ENCODE data around the gene SYCE3.
"Not testable (repeated sequence)": the region's sequence is repeated elsewhere in the genome, so short reads cannot be mapped to it uniquely, and the experiment has no call there.

SYCE3 gene

DNA sequence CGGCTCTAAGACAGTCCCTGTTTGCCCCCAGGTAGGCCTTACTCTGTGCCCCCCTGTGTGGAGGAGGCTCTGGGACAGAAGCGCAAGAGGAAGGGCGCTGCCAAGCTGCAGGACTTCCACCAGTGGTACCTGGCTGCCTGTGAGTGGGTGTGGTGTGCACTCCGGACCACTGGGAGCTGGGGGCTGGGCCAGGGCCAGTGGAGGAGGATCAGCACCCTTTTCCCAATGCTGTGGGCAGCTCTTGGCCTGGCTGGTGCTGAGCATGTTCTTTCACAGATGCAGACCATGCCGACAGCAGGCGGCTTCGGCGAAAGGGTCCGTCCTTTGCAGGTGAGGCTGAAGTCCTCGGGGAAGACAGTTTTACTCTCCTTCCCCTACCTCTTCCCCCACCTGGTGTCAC lies 41.0 kb downstream of the SYCE3 start:
- no peak overlapping the region for H4K91ac ChIP-seq (ENCODE audit: low read length)
- no peak overlapping the region for H4K8ac ChIP-seq (ENCODE audit: low read length)
- H3K18ac ChIP-seq (ENCODE audit: low read depth in 1 of 2, low read length in 2 of 2), result no peak overlapping the region
- H2BK15ac ChIP-seq (ENCODE audit: low read depth, poor library complexity, severe bottlenecking), result no peak overlapping the region
- no peak overlapping the region for H3K23ac ChIP-seq (ENCODE audit: low read length in 2 of 2)
- peaks cover 62 to 65% of the 10 kb centered on the region in 2 experiments for H3K36me3 ChIP-seq (ENCODE audit: control insufficient read depth in 1 of 2, insufficient read depth in 2 of 2, low read depth in 1 of 2, low read length in 2 of 2)
- no peak overlapping the region for H3K4ac ChIP-seq (ENCODE audit: low read depth in 1 of 2, low read length in 2 of 2)
- H3K4me1 ChIP-seq (ENCODE audit: control insufficient read depth, insufficient read depth, low read depth, low read length), result peaks cover 19% of the 10 kb centered on the region
- no peak overlapping the region for H2BK5ac ChIP-seq (ENCODE audit: low read depth, low read length, poor library complexity, severe bottlenecking)
- H3K9ac ChIP-seq (ENCODE audit: low read length), result no peak overlapping the region
- H3K4me3 ChIP-seq (ENCODE audit: insufficient read depth in 1 of 2, low read depth in 1 of 2, low read length in 2 of 2), result no peak overlapping the region
- H3K79me1 ChIP-seq (replicated peaks; ENCODE audit: low read length, poor library complexity, severe bottlenecking), result peaks cover 41% of the 10 kb centered on the region
- no peaks in the 10 kb centered on the region for H3K9me3 ChIP-seq (ENCODE audit: control insufficient read depth, low read length)
- no peak for DNase-seq
- WGBS, result 99% methylated on average over 10 of the region's 10 CpGs
- no peak overlapping the region for H3K27ac ChIP-seq (ENCODE audit: low read length, poor library complexity, severe bottlenecking)
- no peak overlapping the region for H2BK12ac ChIP-seq (ENCODE audit: low read length in 2 of 2)
- no peak overlapping the region for H2BK120ac ChIP-seq (ENCODE audit: low read depth, low read length)
- no peak overlapping the region for H2AK5ac ChIP-seq (ENCODE audit: low read length, severe bottlenecking)
- H3K14ac ChIP-seq (ENCODE audit: low read length in 2 of 2), result no peak overlapping the region
- no peak overlapping the region for H3K4me2 ChIP-seq (ENCODE audit: low read length, poor library complexity, severe bottlenecking)
- no peaks in the 10 kb centered on the region for H3K27me3 ChIP-seq (ENCODE audit: control insufficient read depth in 1 of 2, insufficient read depth in 1 of 2, low read length in 2 of 2)
- H2AFZ ChIP-seq (ENCODE audit: low read depth, low read length), result no peak overlapping the region

DNA sequence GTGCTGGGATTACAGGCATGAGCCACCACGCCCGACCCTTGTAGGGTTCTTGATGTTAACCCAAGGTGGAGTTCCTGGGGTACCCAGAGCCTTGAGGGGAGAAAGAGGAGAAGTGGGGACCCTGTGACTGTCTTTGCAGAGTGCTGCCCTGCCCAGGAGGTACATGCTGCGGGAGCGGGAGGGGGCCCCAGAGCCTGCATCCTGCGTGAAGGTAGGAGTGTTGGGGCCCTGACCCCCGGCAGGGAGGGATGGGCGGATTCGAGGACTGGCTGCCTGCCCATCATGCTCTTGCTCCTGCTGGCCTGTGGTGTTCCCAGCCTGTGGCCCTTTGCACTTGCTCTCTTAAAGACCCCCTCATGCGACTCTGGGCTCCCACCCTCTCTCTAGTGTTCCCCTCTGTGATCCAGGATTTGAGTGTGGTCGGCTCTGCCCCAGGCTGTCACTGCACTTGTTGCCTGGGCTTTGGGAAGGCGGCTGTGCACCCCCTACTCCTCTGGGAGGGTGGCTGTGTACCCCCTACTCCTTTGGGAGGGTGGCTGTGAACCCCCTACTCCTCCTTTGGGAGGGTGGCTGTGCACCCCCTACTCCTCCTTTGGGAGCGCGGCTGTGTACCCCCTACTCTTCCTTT lies 41.8 kb downstream of the SYCE3 start:
- WGBS, result 96% methylated on average over 13 of the region's 13 CpGs
- Histone ChIP-seq H2BK120ac (ENCODE audit: low read depth, low read length) (no peak overlapping the region), H3K23ac (ENCODE audit: low read length in 2 of 2) (no peak overlapping the region), H2BK15ac (ENCODE audit: low read depth, poor library complexity, severe bottlenecking) (no peak overlapping the region), H3K9me3 (ENCODE audit: control insufficient read depth, low read length) (no peaks in the 10 kb centered on the region), H2AFZ (ENCODE audit: low read depth, low read length) (no peak overlapping the region), H4K8ac (ENCODE audit: low read length) (no peak overlapping the region), H3K4me1 (ENCODE audit: control insufficient read depth, insufficient read depth, low read depth, low read length) (peaks cover 13% of the 10 kb centered on the region), H3K27ac (ENCODE audit: low read length, poor library complexity, severe bottlenecking) (no peak overlapping the region), H3K4me3 (ENCODE audit: insufficient read depth in 1 of 2, low read depth in 1 of 2, low read length in 2 of 2) (no peak overlapping the region), H3K27me3 (ENCODE audit: control insufficient read depth in 1 of 2, insufficient read depth in 1 of 2, low read length in 2 of 2) (no peaks in the 10 kb centered on the region), H2BK12ac (ENCODE audit: low read length in 2 of 2) (no peak overlapping the region), H3K79me1 (replicated peaks; ENCODE audit: low read length, poor library complexity, severe bottlenecking) (peaks cover 47% of the 10 kb centered on the region), H2BK5ac (ENCODE audit: low read depth, low read length, poor library complexity, severe bottlenecking) (no peak overlapping the region), H2AK5ac (ENCODE audit: low read length, severe bottlenecking) (no peak overlapping the region), H3K4me2 (ENCODE audit: low read length, poor library complexity, severe bottlenecking) (no peak overlapping the region), H3K36me3 (ENCODE audit: control insufficient read depth in 1 of 2, insufficient read depth in 2 of 2, low read depth in 1 of 2, low read length in 2 of 2) (peaks cover 66 to 73% of the 10 kb centered on the region in 2 experiments), H4K91ac (ENCODE audit: low read length) (no peak overlapping the region), H3K4ac (ENCODE audit: low read depth in 1 of 2, low read length in 2 of 2) (no peak overlapping the region), H3K18ac (ENCODE audit: low read depth in 1 of 2, low read length in 2 of 2) (no peak overlapping the region), H3K9ac (ENCODE audit: low read length) (no peak overlapping the region), H3K14ac (ENCODE audit: low read length in 2 of 2) (no peak overlapping the region)
- DNase-seq, result no peak

DNA sequence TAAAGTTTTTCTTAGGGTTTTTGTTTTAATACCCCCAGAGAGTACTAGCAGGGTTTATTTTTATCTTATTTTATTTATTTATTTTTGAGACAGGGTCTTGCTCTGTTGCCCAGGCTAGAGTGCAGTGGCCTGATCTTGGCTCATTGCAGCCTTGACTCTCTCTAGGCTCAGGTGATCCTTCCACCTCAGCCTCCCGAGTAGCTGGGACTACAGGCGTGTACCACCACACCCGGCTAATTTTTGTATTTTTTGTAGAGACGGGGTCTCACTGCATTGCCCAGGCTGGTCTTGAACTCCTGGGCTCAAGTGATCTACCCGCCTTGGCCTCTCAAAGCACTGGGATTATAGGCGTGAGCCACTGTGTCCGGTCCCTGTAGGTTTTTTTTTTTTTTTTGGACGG lies 42.5 kb downstream of the SYCE3 start:
- H3K27ac ChIP-seq (ENCODE audit: low read length, poor library complexity, severe bottlenecking); H2AK5ac ChIP-seq (ENCODE audit: low read length, severe bottlenecking); H4K91ac ChIP-seq (ENCODE audit: low read length); H3K14ac ChIP-seq (ENCODE audit: low read length in 2 of 2); H3K4ac ChIP-seq (ENCODE audit: low read depth in 1 of 2, low read length in 2 of 2); H3K4me2 ChIP-seq (ENCODE audit: low read length, poor library complexity, severe bottlenecking); H4K8ac ChIP-seq (ENCODE audit: low read length); H3K9ac ChIP-seq (ENCODE audit: low read length); H3K9me3 ChIP-seq (ENCODE audit: control insufficient read depth, low read length); DNase-seq; H3K27me3 ChIP-seq (ENCODE audit: control insufficient read depth in 1 of 2, insufficient read depth in 1 of 2, low read length in 2 of 2); H2BK5ac ChIP-seq (ENCODE audit: low read depth, low read length, poor library complexity, severe bottlenecking); H2AFZ ChIP-seq (ENCODE audit: low read depth, low read length); H2BK15ac ChIP-seq (ENCODE audit: low read depth, poor library complexity, severe bottlenecking); H3K4me3 ChIP-seq (ENCODE audit: insufficient read depth in 1 of 2, low read depth in 1 of 2, low read length in 2 of 2); H3K18ac ChIP-seq (ENCODE audit: low read depth in 1 of 2, low read length in 2 of 2); H3K23ac ChIP-seq (ENCODE audit: low read length in 2 of 2); H2BK12ac ChIP-seq (ENCODE audit: low read length in 2 of 2); H2BK120ac ChIP-seq (ENCODE audit: low read depth, low read length): not testable (repeated sequence)
- peaks cover 13% of the 10 kb centered on the region for H3K4me1 ChIP-seq (ENCODE audit: control insufficient read depth, insufficient read depth, low read depth, low read length)
- peaks cover 66 to 73% of the 10 kb centered on the region in 2 experiments for H3K36me3 ChIP-seq (ENCODE audit: control insufficient read depth in 1 of 2, insufficient read depth in 2 of 2, low read depth in 1 of 2, low read length in 2 of 2)
- WGBS, result 96% methylated on average over 8 of the region's 8 CpGs
- peaks cover 51% of the 10 kb centered on the region for H3K79me1 ChIP-seq (replicated peaks; ENCODE audit: low read length, poor library complexity, severe bottlenecking)

DNA sequence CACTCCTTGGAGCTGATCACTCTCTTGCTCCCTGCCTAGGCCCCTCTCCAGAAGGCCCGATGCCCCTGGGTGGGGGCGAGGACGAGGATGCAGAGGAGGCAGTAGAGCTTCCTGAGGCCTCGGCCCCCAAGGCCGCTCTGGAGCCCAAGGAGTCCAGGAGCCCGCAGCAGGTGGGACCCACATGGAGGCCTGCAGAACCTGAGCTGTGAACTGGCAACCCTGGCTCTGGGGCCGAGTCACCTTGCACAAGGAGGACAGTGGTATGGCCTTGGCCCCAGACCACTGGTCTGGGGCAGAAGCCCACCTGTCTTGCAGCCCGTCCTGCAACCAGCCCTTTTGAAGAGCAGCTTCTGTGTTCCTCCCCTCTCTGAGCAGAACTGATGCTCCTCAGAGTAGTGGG lies 43.6 kb downstream of the SYCE3 start:
- Histone ChIP-seq H3K4me1 (ENCODE audit: control insufficient read depth, insufficient read depth, low read depth, low read length) (peaks cover 9% of the 10 kb centered on the region), H3K36me3 (ENCODE audit: control insufficient read depth in 1 of 2, insufficient read depth in 2 of 2, low read depth in 1 of 2, low read length in 2 of 2) (peaks cover 66 to 75% of the 10 kb centered on the region in 2 experiments), H4K91ac (ENCODE audit: low read length) (no peak overlapping the region), H2BK12ac (ENCODE audit: low read length in 2 of 2) (no peak overlapping the region), H3K4me3 (ENCODE audit: insufficient read depth in 1 of 2, low read depth in 1 of 2, low read length in 2 of 2) (no peak overlapping the region), H3K79me1 (replicated peaks; ENCODE audit: low read length, poor library complexity, severe bottlenecking) (peaks cover 60% of the 10 kb centered on the region), H3K18ac (ENCODE audit: low read depth in 1 of 2, low read length in 2 of 2) (no peak overlapping the region), H3K23ac (ENCODE audit: low read length in 2 of 2) (no peak overlapping the region), H2BK5ac (ENCODE audit: low read depth, low read length, poor library complexity, severe bottlenecking) (no peak overlapping the region), H2AFZ (ENCODE audit: low read depth, low read length) (no peak overlapping the region), H3K14ac (ENCODE audit: low read length in 2 of 2) (no peak overlapping the region), H2BK15ac (ENCODE audit: low read depth, poor library complexity, severe bottlenecking) (no peak overlapping the region), H3K27ac (ENCODE audit: low read length, poor library complexity, severe bottlenecking) (no peak overlapping the region), H2BK120ac (ENCODE audit: low read depth, low read length) (no peak overlapping the region), H3K9me3 (ENCODE audit: control insufficient read depth, low read length) (no peaks in the 10 kb centered on the region), H3K4ac (ENCODE audit: low read depth in 1 of 2, low read length in 2 of 2) (no peak overlapping the region), H4K8ac (ENCODE audit: low read length) (no peak overlapping the region), H3K27me3 (ENCODE audit: control insufficient read depth in 1 of 2, insufficient read depth in 1 of 2, low read length in 2 of 2) (no peaks in the 10 kb centered on the region), H3K4me2 (ENCODE audit: low read length, poor library complexity, severe bottlenecking) (no peak overlapping the region), H3K9ac (ENCODE audit: low read length) (no peak overlapping the region), H2AK5ac (ENCODE audit: low read length, severe bottlenecking) (no peak overlapping the region)
- WGBS, result over 99% methylated on average over 8 of the region's 8 CpGs
- no peak for DNase-seq
